SK-N-MC (cell line): ENCODE results near the gene EIF3B.

ENCODE experiments used
- EZH2 ChIP-seq: fragments of 200-600 bp; sonication (generic); IDR thresholded peaks from one replicate; pipeline ENCODE4 v1.6.1; 2017; ENCODE audit warnings: antibody characterized with exemption
- POLR2AphosphoS5 ChIP-seq: IDR thresholded peaks from 2 replicates; pipeline ENCODE4 v1.6.1; 2012; ENCODE audit warnings: mild to moderate bottlenecking, low read depth, low read length, borderline replicate concordance

- TF ChIP-seq POLR2AphosphoS5 = peak; percentile 7; the same call in 1 of the 2 replicates
- TF ChIP-seq EZH2 = no peak
Measured at GRCh38 chr7:2399848-2400587, 45.4 kb downstream of the EIF3B start.
